ENCODE data around the gene PPRC1.

DNA sequence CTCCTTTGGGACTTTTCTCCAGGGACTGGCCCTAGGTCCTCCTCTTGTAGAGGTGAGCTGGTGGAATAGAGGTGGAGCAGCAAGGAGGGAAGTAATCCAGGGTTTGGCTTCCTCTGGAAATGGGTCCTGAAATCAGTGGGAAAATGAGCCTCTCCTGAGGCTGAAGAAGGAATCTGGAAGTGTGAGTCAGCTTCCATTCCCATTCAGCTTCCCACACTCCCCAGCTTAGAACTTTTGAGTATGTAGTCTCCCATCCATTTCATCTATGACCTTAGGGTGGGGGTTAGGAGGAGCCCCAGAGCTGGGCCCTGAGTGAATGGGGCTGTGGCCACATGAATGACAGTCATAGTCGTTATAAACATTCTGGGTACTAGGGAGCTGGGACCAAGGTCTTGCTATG lies 30.4 kb upstream of the PPRC1 start:
- TF ChIP-seq EZH2 (optimal IDR thresholded peaks at IDR 0.05; ENCODE audit: low read depth, low read length) (no peak), EZH2phosphoT487 (IDR thresholded peaks at IDR 0.05; ENCODE audit: low read length) (no peak)
- TF ChIP-seq, protein P1, sequence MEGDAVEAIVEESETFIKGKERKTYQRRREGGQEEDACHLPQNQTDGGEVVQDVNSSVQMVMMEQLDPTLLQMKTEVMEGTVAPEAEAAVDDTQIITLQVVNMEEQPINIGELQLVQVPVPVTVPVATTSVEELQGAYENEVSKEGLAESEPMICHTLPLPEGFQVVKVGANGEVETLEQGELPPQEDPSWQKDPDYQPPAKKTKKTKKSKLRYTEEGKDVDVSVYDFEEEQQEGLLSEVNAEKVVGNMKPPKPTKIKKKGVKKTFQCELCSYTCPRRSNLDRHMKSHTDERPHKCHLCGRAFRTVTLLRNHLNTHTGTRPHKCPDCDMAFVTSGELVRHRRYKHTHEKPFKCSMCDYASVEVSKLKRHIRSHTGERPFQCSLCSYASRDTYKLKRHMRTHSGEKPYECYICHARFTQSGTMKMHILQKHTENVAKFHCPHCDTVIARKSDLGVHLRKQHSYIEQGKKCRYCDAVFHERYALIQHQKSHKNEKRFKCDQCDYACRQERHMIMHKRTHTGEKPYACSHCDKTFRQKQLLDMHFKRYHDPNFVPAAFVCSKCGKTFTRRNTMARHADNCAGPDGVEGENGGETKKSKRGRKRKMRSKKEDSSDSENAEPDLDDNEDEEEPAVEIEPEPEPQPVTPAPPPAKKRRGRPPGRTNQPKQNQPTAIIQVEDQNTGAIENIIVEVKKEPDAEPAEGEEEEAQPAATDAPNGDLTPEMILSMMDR (IDR thresholded peaks at IDR 0.05; ENCODE audit: low read length) = no peak

Measured in MM.1S (cell line).